Mesothelial cell of epicardium (in vitro differentiated cells): Measurements from ENCODE around the gene TWF1. TPM values are rescaled to one million over a fixed set of nuclear protein-coding genes. Genes with fewer than 3 reads are reported as not detected.

Experiments used
- DNase-seq, 2 experiments: peaks; one replicate each; pipeline ENCODE4 v3.0.0; 2021; ENCODE audit warnings: low spot score in 2 of 2; ENCODE audit not compliant: unreplicated experiment in 2 of 2
- H3K27ac Mint-ChIP-seq: 2 replicates; pipeline ENCODE4 v1.8.0; 2021; ENCODE audit warnings: mixed read lengths
- H3K27me3 Mint-ChIP-seq: 2 replicates; pipeline ENCODE4 v1.8.0; 2021; ENCODE audit warnings: low read depth, mixed read lengths
- H3K36me3 Mint-ChIP-seq: 2 replicates; pipeline ENCODE4 v1.8.0; 2021; ENCODE audit warnings: mixed read lengths
- H3K4me1 Mint-ChIP-seq: 2 replicates; pipeline ENCODE4 v1.8.0; 2021; ENCODE audit warnings: mixed read lengths
- H3K4me3 Mint-ChIP-seq: 2 replicates; pipeline ENCODE4 v1.8.0; 2021; ENCODE audit warnings: mild to moderate bottlenecking, moderate library complexity, mixed read lengths
- H3K9me3 Mint-ChIP-seq: 2 replicates; pipeline ENCODE4 v1.8.0; 2021; ENCODE audit warnings: mixed read lengths
- total RNA-seq: library from RNA; stranded (reverse); gene quantifications from 3 replicates; pipeline ENCODE4 v1.2.1, GENCODE V29; 2021
- TF ChIP-seq, protein P1 (sequence below): fragments of 200-600 bp; sonication (generic); IDR thresholded peaks from one replicate; pipeline ENCODE4 v1.5.0; 2021; ENCODE audit warnings: antibody characterized with exemption; ENCODE audit not compliant: unreplicated experiment

The TWF1 gene
- total RNA-seq, 1 donor from 2014 or later: 61.2 TPM

- H3K27ac Mint-ChIP-seq: no peak overlapping the region
- H3K36me3 Mint-ChIP-seq: peaks cover 22% of the 10 kb centered on the region
- H3K4me1 Mint-ChIP-seq: no peaks in the 10 kb centered on the region
- H3K4me3 Mint-ChIP-seq: no peak overlapping the region
- TF ChIP-seq, protein P1, sequence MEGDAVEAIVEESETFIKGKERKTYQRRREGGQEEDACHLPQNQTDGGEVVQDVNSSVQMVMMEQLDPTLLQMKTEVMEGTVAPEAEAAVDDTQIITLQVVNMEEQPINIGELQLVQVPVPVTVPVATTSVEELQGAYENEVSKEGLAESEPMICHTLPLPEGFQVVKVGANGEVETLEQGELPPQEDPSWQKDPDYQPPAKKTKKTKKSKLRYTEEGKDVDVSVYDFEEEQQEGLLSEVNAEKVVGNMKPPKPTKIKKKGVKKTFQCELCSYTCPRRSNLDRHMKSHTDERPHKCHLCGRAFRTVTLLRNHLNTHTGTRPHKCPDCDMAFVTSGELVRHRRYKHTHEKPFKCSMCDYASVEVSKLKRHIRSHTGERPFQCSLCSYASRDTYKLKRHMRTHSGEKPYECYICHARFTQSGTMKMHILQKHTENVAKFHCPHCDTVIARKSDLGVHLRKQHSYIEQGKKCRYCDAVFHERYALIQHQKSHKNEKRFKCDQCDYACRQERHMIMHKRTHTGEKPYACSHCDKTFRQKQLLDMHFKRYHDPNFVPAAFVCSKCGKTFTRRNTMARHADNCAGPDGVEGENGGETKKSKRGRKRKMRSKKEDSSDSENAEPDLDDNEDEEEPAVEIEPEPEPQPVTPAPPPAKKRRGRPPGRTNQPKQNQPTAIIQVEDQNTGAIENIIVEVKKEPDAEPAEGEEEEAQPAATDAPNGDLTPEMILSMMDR: no peak
- H3K27me3 Mint-ChIP-seq: no peaks in the 10 kb centered on the region
- DNase-seq: no peak
- peaks cover 5% of the 10 kb centered on the region for H3K9me3 Mint-ChIP-seq
Observed at GRCh38 chr12:43749016-43749415, 57.1 kb downstream of the TWF1 start.

GRCh38 chr12:43744826-43745225 is 61.3 kb downstream of the TWF1 start:
- Mint-ChIP-seq H3K9me3 (peaks cover 5% of the 10 kb centered on the region), H3K36me3 (peaks cover 15% of the 10 kb centered on the region), H3K4me1 (peaks cover 3% of the 10 kb centered on the region), H3K27ac (no peak overlapping the region), H3K4me3 (no peak overlapping the region), H3K27me3 (no peaks in the 10 kb centered on the region)
- no peak for DNase-seq
- TF ChIP-seq, protein P1: no peak

Other genes with a start within 250 kb of the TWF1 start
- gene PUS7L, start 47.5 kb downstream of the TWF1 start, total RNA-seq: 10.6 to 13.0 TPM (median 12.6 TPM) in 3 replicates
- 6.1 to 8.2 TPM (median 7.5 TPM) in 3 replicates for gene IRAK4, start 47.4 kb downstream of the TWF1 start, total RNA-seq
- 31.5 to 35.3 TPM (median 32.9 TPM) in 3 replicates for gene TMEM117, start 29.8 kb upstream of the TWF1 start, total RNA-seq